Measurements from ENCODE around the gene HOXC9. TPM values are rescaled to one million over a fixed set of nuclear protein-coding genes. Genes with fewer than 3 reads are reported as not detected.

Gene HOXC9
- total and polyA plus RNA-seq, 9 of the 15 experiments (the other 6 are each of a cell fraction or from before 2014, with no cell fraction given) = 1.1 to 10.5 (median 9.3) TPM

GRCh38 chr12:54017878-54018467 lies 18.0 kb downstream of the HOXC9 start (continued):
- 0 out of 2 replicates have a peak, but pooled peaks have one; percentile 71 for TF ChIP-seq NR2C2 (CRISPR knock-in tag; IDR thresholded peaks at IDR 0.05)
- TF ChIP-seq NR2C2 (tag; IDR thresholded peaks at IDR 0.05) = peak; percentile 89
- no peak for TF ChIP-seq ZNF444 (CRISPR knock-in tag; IDR thresholded peaks at IDR 0.05)
- TF ChIP-seq HNRNPL (IDR thresholded peaks at IDR 0.05; ENCODE audit: low read depth, low read length) = no peak
- TF ChIP-seq, protein P1, sequence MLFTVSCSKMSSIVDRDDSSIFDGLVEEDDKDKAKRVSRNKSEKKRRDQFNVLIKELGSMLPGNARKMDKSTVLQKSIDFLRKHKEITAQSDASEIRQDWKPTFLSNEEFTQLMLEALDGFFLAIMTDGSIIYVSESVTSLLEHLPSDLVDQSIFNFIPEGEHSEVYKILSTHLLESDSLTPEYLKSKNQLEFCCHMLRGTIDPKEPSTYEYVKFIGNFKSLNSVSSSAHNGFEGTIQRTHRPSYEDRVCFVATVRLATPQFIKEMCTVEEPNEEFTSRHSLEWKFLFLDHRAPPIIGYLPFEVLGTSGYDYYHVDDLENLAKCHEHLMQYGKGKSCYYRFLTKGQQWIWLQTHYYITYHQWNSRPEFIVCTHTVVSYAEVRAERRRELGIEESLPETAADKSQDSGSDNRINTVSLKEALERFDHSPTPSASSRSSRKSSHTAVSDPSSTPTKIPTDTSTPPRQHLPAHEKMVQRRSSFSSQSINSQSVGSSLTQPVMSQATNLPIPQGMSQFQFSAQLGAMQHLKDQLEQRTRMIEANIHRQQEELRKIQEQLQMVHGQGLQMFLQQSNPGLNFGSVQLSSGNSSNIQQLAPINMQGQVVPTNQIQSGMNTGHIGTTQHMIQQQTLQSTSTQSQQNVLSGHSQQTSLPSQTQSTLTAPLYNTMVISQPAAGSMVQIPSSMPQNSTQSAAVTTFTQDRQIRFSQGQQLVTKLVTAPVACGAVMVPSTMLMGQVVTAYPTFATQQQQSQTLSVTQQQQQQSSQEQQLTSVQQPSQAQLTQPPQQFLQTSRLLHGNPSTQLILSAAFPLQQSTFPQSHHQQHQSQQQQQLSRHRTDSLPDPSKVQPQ (CRISPR knock-in tag; IDR thresholded peaks at IDR 0.05; ENCODE audit: borderline replicate concordance) = no peak
- TF ChIP-seq OTX1 (CRISPR knock-in tag; IDR thresholded peaks at IDR 0.05) = 0 out of 2 replicates have a peak, but pooled peaks have one; percentile 4
- no peak for TF ChIP-seq C11orf30 (IDR thresholded peaks at IDR 0.05; ENCODE audit: low read depth)
- TF ChIP-seq EWSR1 (IDR thresholded peaks at IDR 0.05; ENCODE audit: borderline replicate concordance, low read depth, partially characterized antibody) = no peak
- TF ChIP-seq ZFPM2 (CRISPR knock-in tag; IDR thresholded peaks at IDR 0.05) = no peak
- TF ChIP-seq SMC3 (conservative IDR thresholded peaks at IDR 0.05; ENCODE audit: insufficient read depth, low read depth, low read length) = no peak
- TF ChIP-seq MAFG (tag; conservative IDR thresholded peaks at IDR 0.05) = no peak
- TF ChIP-seq, protein P2, sequence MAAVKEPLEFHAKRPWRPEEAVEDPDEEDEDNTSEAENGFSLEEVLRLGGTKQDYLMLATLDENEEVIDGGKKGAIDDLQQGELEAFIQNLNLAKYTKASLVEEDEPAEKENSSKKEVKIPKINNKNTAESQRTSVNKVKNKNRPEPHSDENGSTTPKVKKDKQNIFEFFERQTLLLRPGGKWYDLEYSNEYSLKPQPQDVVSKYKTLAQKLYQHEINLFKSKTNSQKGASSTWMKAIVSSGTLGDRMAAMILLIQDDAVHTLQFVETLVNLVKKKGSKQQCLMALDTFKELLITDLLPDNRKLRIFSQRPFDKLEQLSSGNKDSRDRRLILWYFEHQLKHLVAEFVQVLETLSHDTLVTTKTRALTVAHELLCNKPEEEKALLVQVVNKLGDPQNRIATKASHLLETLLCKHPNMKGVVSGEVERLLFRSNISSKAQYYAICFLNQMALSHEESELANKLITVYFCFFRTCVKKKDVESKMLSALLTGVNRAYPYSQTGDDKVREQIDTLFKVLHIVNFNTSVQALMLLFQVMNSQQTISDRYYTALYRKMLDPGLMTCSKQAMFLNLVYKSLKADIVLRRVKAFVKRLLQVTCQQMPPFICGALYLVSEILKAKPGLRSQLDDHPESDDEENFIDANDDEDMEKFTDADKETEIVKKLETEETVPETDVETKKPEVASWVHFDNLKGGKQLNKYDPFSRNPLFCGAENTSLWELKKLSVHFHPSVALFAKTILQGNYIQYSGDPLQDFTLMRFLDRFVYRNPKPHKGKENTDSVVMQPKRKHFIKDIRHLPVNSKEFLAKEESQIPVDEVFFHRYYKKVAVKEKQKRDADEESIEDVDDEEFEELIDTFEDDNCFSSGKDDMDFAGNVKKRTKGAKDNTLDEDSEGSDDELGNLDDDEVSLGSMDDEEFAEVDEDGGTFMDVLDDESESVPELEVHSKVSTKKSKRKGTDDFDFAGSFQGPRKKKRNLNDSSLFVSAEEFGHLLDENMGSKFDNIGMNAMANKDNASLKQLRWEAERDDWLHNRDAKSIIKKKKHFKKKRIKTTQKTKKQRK (IDR thresholded peaks at IDR 0.05; ENCODE audit: borderline replicate concordance, low read depth, low read length) = no peak
- TF ChIP-seq THAP7 (CRISPR knock-in tag; IDR thresholded peaks at IDR 0.05) = no peak
- TF ChIP-seq ZNF253 (CRISPR knock-in tag; conservative IDR thresholded peaks at IDR 0.05) = no peak
- no peak for TF ChIP-seq KHSRP (IDR thresholded peaks at IDR 0.05)
- no peak for TF ChIP-seq DPF2 (IDR thresholded peaks at IDR 0.05)
